RWPE2 (cell line): Measurements from ENCODE around the gene PCBP4.

ENCODE experiments used
- ATAC-seq: fragments of 200-7000 bp; cut with Tn5 transposase; 3 replicates; pipeline ENCODE4 v1.9.1; 2021; ENCODE audit warnings: low read depth
- DNase-seq: peaks from one replicate; pipeline ENCODE4 v3.0.0-alpha.2; 2020; ENCODE audit warnings: low spot score
- H3K27ac ChIP-seq: fragments of 450-650 bp; 2 replicates; pipeline ENCODE4 v1.5.1; 2017; ENCODE audit warnings: mild to moderate bottlenecking; ENCODE audit not compliant: poor library complexity, severe bottlenecking
- H3K27me3 ChIP-seq: fragments of 250-450 bp; sonication (Bioruptor Pico); 2 replicates; pipeline ENCODE4 v1.5.1; 2021; ENCODE audit warnings: mild to moderate bottlenecking, moderate library complexity; ENCODE audit not compliant: insufficient read depth, poor library complexity, severe bottlenecking
- H3K36me3 ChIP-seq: fragments of 250-450 bp; sonication (Bioruptor Pico); 2 replicates; pipeline ENCODE4 v1.5.1; 2020; ENCODE audit warnings: low read depth, mild to moderate bottlenecking, moderate library complexity
- H3K4me1 ChIP-seq: fragments of 250-450 bp; sonication (Bioruptor Pico); 2 replicates; pipeline ENCODE4 v1.5.1; 2021; ENCODE audit warnings: mild to moderate bottlenecking, moderate library complexity; ENCODE audit not compliant: insufficient read depth, poor library complexity, severe bottlenecking
- H3K4me3 ChIP-seq: fragments of 250-450 bp; sonication (Bioruptor Pico); 2 replicates; pipeline ENCODE4 v1.5.1; 2021; ENCODE audit warnings: mild to moderate bottlenecking, moderate library complexity; ENCODE audit not compliant: severe bottlenecking
- H3K9me3 ChIP-seq: fragments of 250-450 bp; sonication (Bioruptor Pico); 2 replicates; pipeline ENCODE4 v1.5.1; 2021; ENCODE audit warnings: mild to moderate bottlenecking, moderate library complexity; ENCODE audit not compliant: severe bottlenecking
- CTCF ChIP-seq: fragments of 450-650 bp; IDR thresholded peaks from one replicate; pipeline ENCODE4 v1.5.1; 2017; ENCODE audit warnings: mild to moderate bottlenecking, moderate library complexity; ENCODE audit not compliant: poor library complexity, severe bottlenecking

Gene PCBP4

GRCh38 chr3:51937014-51937413 lies 30.2 kb downstream of the PCBP4 start:
- no peak for DNase-seq
- no peaks in the 10 kb centered on the region for H3K9me3 ChIP-seq
- no peak overlapping the region for H3K4me3 ChIP-seq
- H3K4me1 ChIP-seq: peaks cover 4% of the 10 kb centered on the region
- ATAC-seq: no peak
- H3K27me3 ChIP-seq: no peaks in the 10 kb centered on the region
- no peak for TF ChIP-seq CTCF
- no peak overlapping the region for H3K27ac ChIP-seq
- H3K36me3 ChIP-seq: peaks cover 43% of the 10 kb centered on the region

GRCh38 chr3:51935886-51936755 lies 31.1 kb downstream of the PCBP4 start:
- Histone ChIP-seq H3K9me3 (no peaks in the 10 kb centered on the region), H3K4me1 (peaks cover 4% of the 10 kb centered on the region), H3K36me3 (peaks cover 43% of the 10 kb centered on the region), H3K27ac (no peak overlapping the region), H3K27me3 (no peaks in the 10 kb centered on the region), H3K4me3 (no peak overlapping the region)
- no peak for TF ChIP-seq CTCF
- no peak for ATAC-seq
- no peak for DNase-seq

- Histone ChIP-seq H3K27ac (no peak overlapping the region), H3K36me3 (peaks cover 43% of the 10 kb centered on the region), H3K4me1 (no peaks in the 10 kb centered on the region), H3K9me3 (no peaks in the 10 kb centered on the region), H3K27me3 (no peaks in the 10 kb centered on the region), H3K4me3 (no peak overlapping the region)
- TF ChIP-seq CTCF: no peak
- DNase-seq (no peak), ATAC-seq (no peak)
Measured at GRCh38 chr3:51934991-51935885, 32.0 kb downstream of the PCBP4 start.

GRCh38 chr3:51934139-51934850 lies 33.0 kb downstream of the PCBP4 start:
- H3K27me3 ChIP-seq: no peaks in the 10 kb centered on the region
- ATAC-seq (no peak), DNase-seq (no peak)
- no peak for TF ChIP-seq CTCF
- no peaks in the 10 kb centered on the region for H3K4me1 ChIP-seq
- peaks cover 38% of the 10 kb centered on the region for H3K36me3 ChIP-seq
- H3K27ac ChIP-seq: no peak overlapping the region
- H3K9me3 ChIP-seq: no peaks in the 10 kb centered on the region
- no peak overlapping the region for H3K4me3 ChIP-seq
